ENCODE results near the gene LDB2. TPM values are rescaled to one million over a fixed set of nuclear protein-coding genes. Genes with fewer than 3 reads are reported as not detected.

Gene LDB2
- total and polyA plus RNA-seq, 2 experiments from 2014 or later, result 48.6 to 80.1 TPM

GRCh38 chr4:16725252-16725651 lies 173.2 kb downstream of the LDB2 start:
- Histone ChIP-seq H3F3A (replicated peaks; ENCODE audit: low read depth) (no peaks in the 10 kb centered on the region), H2AFZ (no peak overlapping the region), H3K79me2 (replicated peaks; ENCODE audit: insufficient read depth) (peaks cover 4% of the 10 kb centered on the region; the same call in 1 of the 2 replicates), H3K4me1 (ENCODE audit: insufficient read depth) (peaks cover 28% of the 10 kb centered on the region), H3K9me2 (ENCODE audit: insufficient read depth) (no peaks in the 10 kb centered on the region), H3K4me2 (no peak overlapping the region), H3K4me3 (no peak overlapping the region), H4K20me1 (replicated peaks; ENCODE audit: insufficient read depth) (no peaks in the 10 kb centered on the region), H3K27me3 (ENCODE audit: insufficient read depth) (no peaks in the 10 kb centered on the region), H3K36me3 (ENCODE audit: insufficient read depth) (no peaks in the 10 kb centered on the region), H3K27ac (ENCODE audit: low read depth) (no peak overlapping the region)
- peaks cover 33% of the 10 kb centered on the region for H3K4me1 Mint-ChIP-seq
- TF ChIP-seq STAT1 (IDR thresholded peaks at IDR 0.05; ENCODE audit: unreplicated experiment) (no peak), CTCF (conservative IDR thresholded peaks at IDR 0.05; ENCODE audit: low read depth in 2 of 2) (no peak), EZH2phosphoT487 (IDR thresholded peaks at IDR 0.05; ENCODE audit: unreplicated experiment) (no peak), EZH2 (IDR thresholded peaks at IDR 0.05; ENCODE audit: low read depth, unreplicated experiment) (no peak), POLR2AphosphoS5 (IDR thresholded peaks at IDR 0.05; ENCODE audit: low read depth) (no peak), ZNF331 (CRISPR knock-in tag; IDR thresholded peaks at IDR 0.05; ENCODE audit: low read depth) (no peak), ZNF462 (CRISPR knock-in tag; IDR thresholded peaks at IDR 0.05) (no peak), JUNB (IDR thresholded peaks at IDR 0.05; ENCODE audit: unreplicated experiment) (no peak), ETS1 (IDR thresholded peaks at IDR 0.05) (no peak)
- ATAC-seq, result no peak
- no peak overlapping the region for H3K4me3 Mint-ChIP-seq
- H3K27ac Mint-ChIP-seq, result no peak overlapping the region
- H3K27me3 Mint-ChIP-seq (ENCODE audit: insufficient read depth, low read depth, poor library complexity), result no peaks in the 10 kb centered on the region
- DNase-seq (ENCODE audit: low spot score), result no peak
- peaks cover 16% of the 10 kb centered on the region for H3K36me3 Mint-ChIP-seq (ENCODE audit: low read depth)
- H3K9me3 Mint-ChIP-seq, result peaks cover 3% of the 10 kb centered on the region; the same call in 2 of the 3 replicates
